Dendritic cell treated with granulocyte-macrophage colony-stimulating factor and Interleukin-4, amounts not matched to agents 40 ng/mL and 50 ng/mL, for 4 days (primary cell): ENCODE measurements around the gene CEL.
"Not testable (repeated sequence)": the region's sequence is repeated elsewhere in the genome, so short reads cannot be mapped to it uniquely, and the experiment has no call there.

Experiments
- H3K27ac Mint-ChIP-seq: one replicate; pipeline ENCODE4 v1.8.0; 2022; ENCODE audit warnings: mild to moderate bottlenecking, mixed read lengths
- H3K27me3 Mint-ChIP-seq: one replicate; pipeline ENCODE4 v1.8.0; 2022; ENCODE audit warnings: mild to moderate bottlenecking, mixed read lengths
- H3K36me3 Mint-ChIP-seq: one replicate; pipeline ENCODE4 v1.8.0; 2022; ENCODE audit warnings: low read depth, mixed read lengths
- H3K4me1 Mint-ChIP-seq: one replicate; pipeline ENCODE4 v1.8.0; 2022; ENCODE audit warnings: low read depth, mixed read lengths
- H3K4me3 Mint-ChIP-seq: one replicate; pipeline ENCODE4 v1.8.0; 2022; ENCODE audit warnings: mild to moderate bottlenecking, moderate library complexity, mixed read lengths
- H3K9me3 Mint-ChIP-seq: one replicate; pipeline ENCODE4 v1.8.0; 2022; ENCODE audit warnings: mixed read lengths
- intact Hi-C: fragments of 100-400 bp; cut with micrococcal nuclease; formaldehyde crosslinking; loops from one replicate; pipeline ENCODE4 v1.15.0; 2022

Gene CEL

DNA sequence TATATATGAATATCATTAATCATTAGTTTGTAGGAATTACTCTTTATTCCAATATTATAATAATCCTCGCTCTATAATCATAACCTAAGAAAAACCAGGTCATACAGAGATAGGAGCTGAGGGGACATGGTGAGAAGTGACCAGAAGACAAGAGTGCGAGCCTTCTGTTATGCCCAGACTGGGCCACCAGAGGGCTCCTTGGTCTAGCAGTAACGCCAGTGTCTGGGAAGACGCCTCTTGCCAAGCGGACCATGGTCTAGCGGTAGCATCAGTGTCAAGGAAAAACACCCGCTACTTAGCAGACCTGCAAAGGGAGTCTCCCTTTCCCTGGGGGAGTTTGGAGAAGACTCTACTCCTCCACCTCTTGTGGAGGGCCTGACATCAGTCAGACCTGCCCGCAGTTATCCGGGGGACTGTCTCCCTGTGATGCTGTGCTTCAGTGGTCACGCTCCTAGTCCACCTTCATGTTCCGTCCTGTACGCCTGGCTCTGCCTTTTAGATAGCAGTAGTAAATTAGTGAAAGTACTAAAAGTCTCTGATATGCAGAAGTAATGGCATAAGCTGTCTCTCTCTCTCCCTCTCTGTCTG is 20.8 kb upstream of the CEL start:
- intact Hi-C loops, result loop anchor here (5.0 kb wide), 1 partner anchor 106 kb away; no protein-coding TSS in a partner anchor
- not testable (repeated sequence) for H3K27ac Mint-ChIP-seq, H3K27me3 Mint-ChIP-seq, H3K4me3 Mint-ChIP-seq, H3K9me3 Mint-ChIP-seq
- Mint-ChIP-seq H3K36me3 (peaks cover 58% of the 10 kb centered on the region), H3K4me1 (peaks cover 11% of the 10 kb centered on the region)

DNA sequence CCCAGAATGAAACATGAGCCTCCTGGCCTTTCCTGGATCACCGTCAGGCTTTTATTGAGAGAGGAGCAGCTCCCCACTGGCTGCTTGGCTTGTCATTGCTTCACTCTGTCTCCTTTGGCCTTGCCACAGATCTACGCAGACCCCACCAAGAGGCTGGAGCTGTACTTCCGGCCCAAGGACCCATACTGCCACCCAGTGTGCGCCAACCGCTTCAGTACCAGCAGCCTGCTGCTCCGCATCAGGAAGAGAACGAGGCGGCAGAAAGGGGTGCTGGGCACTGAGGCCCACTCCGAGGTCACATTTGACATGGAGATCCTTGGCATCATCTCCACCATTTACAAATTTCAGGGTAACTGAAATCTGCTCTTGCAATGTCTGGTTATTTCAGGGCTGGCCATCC is 19.8 kb upstream of the CEL start:
- Mint-ChIP-seq H3K27ac (no peak overlapping the region), H3K36me3 (peaks cover 67% of the 10 kb centered on the region), H3K4me3 (no peak overlapping the region), H3K27me3 (no peaks in the 10 kb centered on the region), H3K4me1 (peaks cover 11% of the 10 kb centered on the region), H3K9me3 (no peaks in the 10 kb centered on the region)
- intact Hi-C loops, result loop anchor here (5.0 kb wide), 1 partner anchor 105 kb away; no protein-coding TSS in a partner anchor

DNA sequence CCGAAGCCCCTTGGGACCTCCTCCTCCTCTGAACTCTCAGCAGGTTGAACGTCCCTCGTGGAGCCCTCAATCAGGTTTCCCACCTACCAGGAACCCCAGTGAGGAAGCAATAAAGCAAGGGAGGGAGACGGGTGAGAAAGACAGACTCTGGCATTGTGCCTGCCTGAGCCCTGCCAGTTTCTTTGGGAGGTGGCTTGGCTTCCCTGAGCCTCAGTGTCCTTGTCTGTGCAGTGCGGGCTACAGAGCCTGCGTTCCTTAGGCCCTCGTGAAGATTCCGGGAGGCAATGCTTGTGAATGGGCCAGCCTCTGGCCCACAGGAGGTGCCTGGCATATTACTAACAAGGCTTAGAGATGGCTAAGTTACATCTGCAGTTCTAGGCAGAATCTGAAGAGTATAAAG is 19.1 kb upstream of the CEL start:
- Mint-ChIP-seq H3K4me1 (peaks cover 6% of the 10 kb centered on the region), H3K4me3 (no peak overlapping the region), H3K36me3 (peaks cover 74% of the 10 kb centered on the region), H3K9me3 (no peaks in the 10 kb centered on the region), H3K27me3 (no peaks in the 10 kb centered on the region), H3K27ac (no peak overlapping the region)
- intact Hi-C loops, result loop anchor here (5.0 kb wide), 1 partner anchor 105 kb away; no protein-coding TSS in a partner anchor

DNA sequence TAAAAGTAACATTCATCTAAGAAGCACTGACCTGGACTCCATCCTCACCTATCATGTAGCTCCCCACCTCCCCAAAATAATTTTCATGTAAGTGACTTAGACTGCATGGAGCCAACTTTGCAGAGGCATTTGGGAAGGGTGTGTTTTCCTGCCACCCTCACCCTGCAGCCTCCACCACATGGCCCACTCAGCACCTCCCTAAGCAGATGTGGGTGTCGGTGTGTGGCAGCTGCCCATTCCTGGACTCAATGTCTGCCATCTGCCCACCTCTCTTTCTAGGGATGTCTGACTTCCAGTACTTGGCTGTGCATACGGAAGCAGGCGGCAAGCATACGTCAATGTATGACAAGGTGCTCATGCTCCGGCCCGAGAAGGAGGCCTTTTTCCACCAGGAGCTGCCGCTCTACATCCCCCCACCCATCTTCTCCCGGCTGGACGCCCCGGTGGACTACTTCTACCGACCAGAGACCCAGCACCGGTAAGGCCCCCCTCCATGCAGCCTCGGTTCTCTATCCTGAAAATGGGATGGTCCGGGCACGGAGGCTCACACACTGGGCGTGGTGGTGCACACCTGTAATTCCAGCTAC is 18.2 kb upstream of the CEL start:
- no peak overlapping the region for H3K4me3 Mint-ChIP-seq
- intact Hi-C loops, result loop anchor here (5.0 kb wide), 1 partner anchor 104 kb away; no protein-coding TSS in a partner anchor
- H3K27ac Mint-ChIP-seq, result no peak overlapping the region
- H3K4me1 Mint-ChIP-seq, result no peaks in the 10 kb centered on the region
- no peaks in the 10 kb centered on the region for H3K27me3 Mint-ChIP-seq
- peaks cover 71% of the 10 kb centered on the region for H3K36me3 Mint-ChIP-seq
- H3K9me3 Mint-ChIP-seq, result no peaks in the 10 kb centered on the region

DNA sequence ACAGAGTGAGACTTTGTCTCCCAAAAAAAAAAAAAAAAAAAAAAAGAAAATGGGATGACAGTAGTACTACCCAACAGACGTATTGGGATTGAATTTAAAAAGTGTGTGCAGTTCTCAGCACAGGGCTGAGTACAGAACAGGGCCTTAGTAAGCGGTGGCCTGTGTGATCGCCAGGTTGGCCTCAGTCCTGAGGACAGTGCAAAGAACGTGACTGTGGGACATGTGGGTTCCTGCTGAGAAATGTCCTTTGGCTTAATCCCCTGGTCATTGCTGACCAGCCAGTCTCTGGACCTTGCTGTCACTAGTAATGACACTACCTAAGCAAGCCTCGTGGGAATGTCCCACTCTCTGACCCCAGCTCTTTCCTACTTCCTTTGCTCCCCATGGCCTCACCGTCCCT is 17.7 kb upstream of the CEL start:
- intact Hi-C loops, result loop anchor here (5.0 kb wide), 1 partner anchor 103 kb away; no protein-coding TSS in a partner anchor
- no peak overlapping the region for H3K27ac Mint-ChIP-seq
- H3K36me3 Mint-ChIP-seq, result peaks cover 77% of the 10 kb centered on the region
- no peak overlapping the region for H3K4me3 Mint-ChIP-seq
- no peaks in the 10 kb centered on the region for H3K4me1 Mint-ChIP-seq
- no peaks in the 10 kb centered on the region for H3K27me3 Mint-ChIP-seq
- H3K9me3 Mint-ChIP-seq, result no peaks in the 10 kb centered on the region

DNA sequence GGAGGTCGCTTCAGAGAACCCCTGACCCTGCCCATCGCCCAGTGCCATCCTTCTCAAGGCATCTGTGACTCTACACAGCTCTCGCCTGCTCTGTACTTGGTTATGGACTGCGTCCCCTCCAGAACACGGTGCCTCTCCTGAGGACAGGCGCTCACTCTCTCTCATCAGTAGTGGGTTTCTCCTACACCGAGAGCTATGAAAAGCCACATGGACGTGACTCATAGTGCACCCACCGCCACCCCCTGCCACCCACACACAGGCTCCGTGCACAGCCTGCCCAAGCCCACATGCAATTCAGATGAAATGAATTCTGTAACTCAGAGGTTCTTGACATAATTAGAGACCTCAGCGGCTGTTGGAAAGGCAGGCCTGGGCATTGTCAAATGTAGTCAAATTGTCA is 17.1 kb upstream of the CEL start:
- Mint-ChIP-seq H3K27ac (no peak overlapping the region), H3K27me3 (no peaks in the 10 kb centered on the region), H3K36me3 (peaks cover 82% of the 10 kb centered on the region), H3K4me3 (no peak overlapping the region), H3K9me3 (no peaks in the 10 kb centered on the region), H3K4me1 (no peaks in the 10 kb centered on the region)
- intact Hi-C loops, result loop anchor here (5.0 kb wide), 2 partner anchors 53 to 103 kb away; no protein-coding TSS in a partner anchor

DNA sequence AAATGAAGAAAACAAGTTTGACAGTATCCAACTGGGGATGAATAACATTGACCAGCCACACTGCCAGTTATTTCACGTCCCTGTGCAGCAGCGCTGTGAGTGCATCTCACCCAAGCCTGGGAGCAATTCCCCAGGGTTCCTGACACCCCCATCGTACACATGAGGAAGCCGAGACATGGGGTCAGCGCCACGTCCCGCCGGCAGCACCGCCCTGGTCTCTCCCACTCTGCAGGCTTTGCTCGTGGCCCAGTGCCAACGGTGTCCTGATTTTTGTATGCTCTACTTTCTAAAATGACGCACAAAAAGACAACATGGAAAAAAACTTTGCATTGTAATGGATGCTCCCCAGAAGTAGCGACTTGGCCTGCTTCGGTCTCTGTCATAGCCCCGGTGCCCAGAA is 16.6 kb upstream of the CEL start:
- Mint-ChIP-seq H3K36me3 (peaks cover 87% of the 10 kb centered on the region), H3K4me1 (no peaks in the 10 kb centered on the region), H3K4me3 (no peak overlapping the region), H3K27me3 (no peaks in the 10 kb centered on the region), H3K27ac (no peak overlapping the region), H3K9me3 (no peaks in the 10 kb centered on the region)
- intact Hi-C loops, result loop anchor here (5.0 kb wide), 1 partner anchor 52 kb away; no protein-coding TSS in a partner anchor

DNA sequence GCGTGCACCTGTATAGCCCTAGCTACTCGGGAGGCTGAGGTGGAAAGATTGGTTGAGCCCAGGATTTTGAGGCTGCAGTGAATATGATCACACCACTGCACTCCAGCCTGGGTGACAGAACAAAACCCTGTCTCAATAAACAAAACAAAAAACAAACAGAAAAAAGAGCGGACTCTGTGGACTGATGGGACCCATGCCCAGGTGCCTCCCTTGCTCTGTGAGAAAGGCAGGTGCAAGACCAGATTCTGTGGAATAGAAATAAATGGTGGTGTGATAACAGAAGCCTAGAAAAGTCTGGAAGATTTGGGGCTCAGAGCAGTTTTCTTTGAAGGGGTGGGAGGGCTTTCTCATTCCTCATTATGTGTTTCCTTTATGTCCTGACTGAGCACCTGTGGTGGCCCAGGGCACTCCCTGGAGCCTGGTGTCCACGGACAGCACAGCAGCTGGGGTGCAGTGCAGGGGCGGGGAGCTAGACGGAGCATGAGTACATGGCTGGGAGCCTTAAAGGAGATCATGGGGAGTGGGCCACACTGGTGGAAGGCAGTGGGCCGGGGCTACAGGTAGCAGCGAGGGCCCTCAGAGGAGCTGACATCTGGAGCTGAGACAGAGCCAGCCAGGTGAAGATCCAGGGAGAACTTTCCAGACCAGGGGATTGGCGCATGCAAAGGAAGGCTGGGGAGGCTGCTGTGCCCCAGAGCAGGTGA is 15.4 kb upstream of the CEL start:
- H3K4me1 Mint-ChIP-seq, result no peaks in the 10 kb centered on the region
- no peaks in the 10 kb centered on the region for H3K9me3 Mint-ChIP-seq
- H3K27me3 Mint-ChIP-seq, result no peaks in the 10 kb centered on the region
- intact Hi-C loops, result loop anchor here (5.0 kb wide), 1 partner anchor 51 kb away; no protein-coding TSS in a partner anchor
- no peak overlapping the region for H3K27ac Mint-ChIP-seq
- peaks cover 95% of the 10 kb centered on the region for H3K36me3 Mint-ChIP-seq
- H3K4me3 Mint-ChIP-seq, result no peak overlapping the region

DNA sequence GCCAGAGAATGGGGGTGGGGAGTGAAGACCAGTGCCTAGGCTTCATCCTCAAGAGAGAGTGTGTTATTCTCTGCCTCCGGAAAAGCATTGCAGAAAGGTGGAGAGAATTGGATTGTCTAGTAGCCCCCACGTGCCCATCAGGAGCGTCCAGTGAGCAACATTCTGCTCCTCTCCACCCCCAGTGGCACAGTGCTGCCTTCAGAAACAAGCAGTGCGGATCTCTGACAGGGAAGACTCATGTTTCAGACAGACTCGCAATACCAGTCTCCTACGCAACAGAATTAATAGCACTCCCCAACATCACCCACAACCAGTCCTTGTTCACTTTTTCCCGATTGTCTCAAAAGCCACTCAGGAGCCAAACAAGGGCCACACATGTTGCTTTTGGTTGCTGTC is 14.9 kb upstream of the CEL start:
- Mint-ChIP-seq H3K4me1 (no peaks in the 10 kb centered on the region), H3K9me3 (no peaks in the 10 kb centered on the region), H3K27me3 (no peaks in the 10 kb centered on the region), H3K36me3 (peaks cover 95% of the 10 kb centered on the region), H3K4me3 (no peak overlapping the region), H3K27ac (no peak overlapping the region)
- intact Hi-C loops, result loop anchor here (5.0 kb wide), 1 partner anchor 50 kb away; no protein-coding TSS in a partner anchor

DNA sequence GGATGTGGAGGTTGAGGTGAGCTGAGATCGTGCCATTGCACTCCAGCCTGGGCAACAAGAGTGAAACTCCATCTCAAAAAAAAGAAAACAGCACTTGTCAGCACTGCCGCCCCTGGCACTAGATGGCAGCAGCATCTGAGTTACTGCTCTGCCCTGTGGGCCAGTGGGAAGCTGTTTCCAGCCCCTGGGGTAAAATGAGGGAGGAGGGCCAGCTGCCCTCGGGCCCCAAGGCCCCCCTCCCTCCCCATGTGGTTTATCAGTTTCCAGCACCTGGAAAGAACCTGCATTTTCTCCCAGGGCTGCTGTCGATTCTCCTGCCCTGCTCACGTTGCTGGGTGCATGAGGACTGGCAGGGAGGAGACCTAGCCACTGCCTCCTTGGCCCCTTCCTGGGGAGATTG is 13.2 kb upstream of the CEL start:
- Mint-ChIP-seq H3K36me3 (peaks cover 95% of the 10 kb centered on the region), H3K9me3 (no peaks in the 10 kb centered on the region), H3K27me3 (no peaks in the 10 kb centered on the region), H3K4me3 (no peak overlapping the region), H3K4me1 (no peaks in the 10 kb centered on the region), H3K27ac (no peak overlapping the region)
- intact Hi-C loops, result loop anchor here (5.0 kb wide), 1 partner anchor 49 kb away; no protein-coding TSS in a partner anchor

DNA sequence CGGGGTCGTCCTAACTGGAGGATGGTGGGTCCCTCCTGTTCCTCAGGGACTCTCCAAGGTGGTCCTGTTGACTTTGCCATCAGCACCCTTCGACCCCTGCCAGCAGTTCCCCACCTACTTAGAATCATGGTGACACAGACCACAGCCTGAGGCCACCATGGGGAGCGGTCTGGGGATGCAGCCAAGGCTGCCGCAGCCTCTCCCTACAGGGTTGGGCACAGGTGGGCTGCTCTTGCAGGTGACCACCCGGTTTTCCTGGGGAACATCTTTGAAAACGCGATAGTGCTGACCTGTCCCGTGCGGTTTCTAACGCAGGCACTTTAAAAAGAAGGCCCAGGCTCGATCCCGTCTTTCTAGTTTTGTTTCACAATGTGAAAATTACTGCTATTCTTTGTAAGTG is 12.7 kb upstream of the CEL start:
- peaks cover 95% of the 10 kb centered on the region for H3K36me3 Mint-ChIP-seq
- H3K9me3 Mint-ChIP-seq, result no peaks in the 10 kb centered on the region
- intact Hi-C loops, result loop anchor here (5.0 kb wide), 1 partner anchor 48 kb away; no protein-coding TSS in a partner anchor
- H3K27me3 Mint-ChIP-seq, result no peaks in the 10 kb centered on the region
- no peak overlapping the region for H3K4me3 Mint-ChIP-seq
- H3K27ac Mint-ChIP-seq, result no peak overlapping the region
- H3K4me1 Mint-ChIP-seq, result no peaks in the 10 kb centered on the region

DNA sequence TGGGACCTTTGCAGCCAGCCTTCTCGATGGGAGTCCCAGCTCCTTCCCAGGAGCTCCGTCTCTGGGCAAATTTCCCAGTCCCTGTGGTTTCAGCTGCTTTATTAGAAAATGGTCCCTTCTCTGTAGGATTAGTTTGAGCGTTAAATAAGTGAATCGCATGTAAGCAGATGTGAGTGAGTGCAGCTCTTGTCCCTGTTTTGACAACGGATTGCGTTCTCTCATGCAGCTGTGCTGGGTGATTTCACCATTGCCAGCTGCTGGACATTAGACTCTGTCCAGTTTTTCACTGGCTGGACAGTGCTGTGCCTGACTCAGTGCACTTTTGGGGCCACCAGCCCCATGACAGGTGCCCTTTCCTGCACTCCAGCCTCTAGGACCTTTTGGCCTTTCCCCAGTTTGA is 11.6 kb upstream of the CEL start:
- H3K4me1 Mint-ChIP-seq, result no peaks in the 10 kb centered on the region
- intact Hi-C loops, result no loop called here
- H3K27ac Mint-ChIP-seq, result no peak overlapping the region
- no peak overlapping the region for H3K4me3 Mint-ChIP-seq
- H3K36me3 Mint-ChIP-seq, result peaks cover 95% of the 10 kb centered on the region
- H3K27me3 Mint-ChIP-seq, result no peaks in the 10 kb centered on the region
- no peaks in the 10 kb centered on the region for H3K9me3 Mint-ChIP-seq

DNA sequence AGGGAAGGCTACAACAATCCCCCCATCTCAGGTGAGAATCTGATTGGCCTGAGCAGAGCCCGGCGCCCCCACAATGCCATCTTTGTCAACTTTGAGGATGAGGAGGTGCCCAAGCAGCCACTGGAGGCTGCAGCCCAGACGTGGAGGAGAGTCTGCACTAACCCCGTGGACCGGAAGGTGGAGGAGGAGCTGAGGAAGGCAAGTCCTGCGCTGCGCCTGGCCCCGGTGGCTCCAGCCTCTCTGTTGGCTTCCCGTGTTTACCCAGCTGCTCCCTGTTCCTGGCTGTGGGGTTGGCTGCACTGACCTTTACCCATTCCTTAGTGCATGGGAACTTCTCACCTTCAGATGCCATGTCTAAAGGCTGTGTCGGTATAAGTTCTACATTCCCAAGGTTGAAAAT is 11.0 kb upstream of the CEL start:
- intact Hi-C loops, result no loop called here

DNA sequence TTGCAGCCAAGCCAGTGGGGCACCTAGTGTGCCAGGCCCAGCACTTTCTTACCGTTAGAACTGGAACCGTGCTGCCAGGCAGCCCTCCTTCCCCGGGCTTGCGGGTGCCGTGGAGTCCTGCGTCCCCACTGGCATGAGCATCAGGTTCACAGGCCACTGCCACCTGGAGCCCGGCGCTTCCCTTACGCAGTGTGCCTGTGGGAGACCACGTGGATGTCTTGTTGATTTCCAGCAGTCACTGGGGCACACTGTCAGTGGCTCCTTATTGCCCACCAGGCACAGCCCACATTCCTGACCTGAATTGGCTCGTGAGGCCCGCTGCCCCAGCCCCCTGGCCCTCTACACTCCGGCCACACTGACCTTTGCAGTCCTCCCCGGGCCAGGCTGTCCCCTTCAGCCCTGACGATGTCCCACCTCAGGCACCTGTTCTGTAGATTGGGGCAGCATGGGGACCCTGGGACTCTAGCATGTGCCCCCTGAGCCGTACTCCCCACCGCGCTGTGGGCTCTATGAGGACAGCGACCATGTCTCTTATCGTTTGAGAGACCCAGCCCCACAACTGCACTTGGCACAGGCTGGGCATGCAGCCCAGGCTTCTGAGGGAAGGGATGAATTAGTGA is 10.4 kb upstream of the CEL start:
- H3K9me3 Mint-ChIP-seq, result no peaks in the 10 kb centered on the region

More for the DNA sequence above, 11.0 kb upstream of the CEL start:
- Mint-ChIP-seq H3K27me3 (no peaks in the 10 kb centered on the region), H3K36me3 (peaks cover 95% of the 10 kb centered on the region), H3K27ac (no peak overlapping the region), H3K4me3 (no peak overlapping the region), H3K4me1 (no peaks in the 10 kb centered on the region), H3K9me3 (no peaks in the 10 kb centered on the region)

More for the DNA sequence above, 10.4 kb upstream of the CEL start:
- intact Hi-C loops, result no loop called here
- Mint-ChIP-seq H3K36me3 (peaks cover 95% of the 10 kb centered on the region), H3K27me3 (no peaks in the 10 kb centered on the region), H3K4me1 (no peaks in the 10 kb centered on the region), H3K4me3 (no peak overlapping the region), H3K27ac (no peak overlapping the region)
